GM12878 (cell line): ENCODE results near the gene KLHL25. TPM values are rescaled to one million over a fixed set of nuclear protein-coding genes. Genes with fewer than 3 reads are reported as not detected.

Source experiments
- ATAC-seq: fragments of 200-7000 bp; cut with Tn5 transposase; 3 replicates; pipeline ENCODE4 v1.9.1; 2020; ENCODE audit warnings: mild to moderate bottlenecking, moderate library complexity
- BruUV-seq: library from RNA; stranded (reverse); fragments of 400-500 nt; replicated peaks from 2 replicates; lab custom pipeline; 2021; lab: Mats Ljungman, UMichigan
- CTCF ChIA-PET: fragments of 300-600 bp; sonication (Branson Sonifier 250); formaldehyde crosslinking; extraction: SDS; loops from one replicate; lab custom pipeline; 2021; ENCODE audit warnings: inconsistent platforms; lab: Yijun Ruan, JAX
- POLR2A ChIA-PET: fragments of 350-600 bp; formaldehyde crosslinking; extraction: SDS; loops from one replicate; lab custom pipeline; 2021; ENCODE audit warnings: inconsistent platforms; lab: Charles Lee
- RAD21 ChIA-PET: fragments of 300-600 bp; sonication (Branson Sonifier 250); formaldehyde crosslinking; loops from one replicate; lab custom pipeline; 2023; ENCODE audit warnings: antibody characterized with exemption; ENCODE audit not compliant: unreplicated experiment; lab: Charles Lee
- SMC1A ChIA-PET: fragments of 300-600 bp; sonication (Branson Sonifier 250); formaldehyde crosslinking; loops from one replicate; lab custom pipeline; 2023; ENCODE audit not compliant: unreplicated experiment, uncharacterized antibody; lab: Charles Lee
- DNase-seq: peaks from one replicate; pipeline ENCODE4 v3.0.0-alpha.2; 2011; ENCODE audit warnings: low read depth, low spot score
- FAIRE-seq: peaks from 3 replicates; lab custom pipeline; 2011; peaks lifted over from hg19 to GRCh38; lab: Jason Lieb, UNC
- H2AFZ ChIP-seq: 2 replicates; pipeline ENCODE4 v1.6.0; 2011; ENCODE audit warnings: low read depth, low read length, control low read depth; ENCODE audit not compliant: control insufficient read depth
- H3K27ac ChIP-seq: 2 replicates; pipeline ENCODE4 v1.5.1; 2011; ENCODE audit warnings: control low read depth; ENCODE audit not compliant: control insufficient read depth, insufficient read depth
- H3K27me3 ChIP-seq, 2 experiments: replicated peaks in 1 of 2; 2 replicates each; pipeline versions ENCODE4 v1.6.0 to v1.6.1; 2011; ENCODE audit warnings: low read length in 1 of 2; ENCODE audit not compliant: control insufficient read depth in 2 of 2, insufficient read depth in 2 of 2
- H3K36me3 ChIP-seq, 2 experiments: 2 replicates each; pipeline ENCODE4 v1.5.1; 2011; ENCODE audit warnings: low read length in 1 of 2; ENCODE audit not compliant: control insufficient read depth in 2 of 2, insufficient read depth in 2 of 2
- H3K4me1 ChIP-seq: 2 replicates; pipeline ENCODE4 v1.6.1; 2011; ENCODE audit warnings: mild to moderate bottlenecking, low read length, moderate library complexity, mixed read lengths; ENCODE audit not compliant: control insufficient read depth, insufficient read depth
- H3K4me2 ChIP-seq: 2 replicates; pipeline ENCODE4 v1.6.0; 2011; ENCODE audit warnings: control low read depth; ENCODE audit not compliant: control insufficient read depth, insufficient read depth
- H3K4me3 ChIP-seq: fragments of 200-600 bp; sonication (generic); 2 replicates; pipeline ENCODE4 v1.5.1; 2016
- H3K79me2 ChIP-seq: 2 replicates; pipeline ENCODE4 v1.6.0; 2011; ENCODE audit warnings: low read length; ENCODE audit not compliant: control insufficient read depth, insufficient read depth
- H3K9ac ChIP-seq: 2 replicates; pipeline ENCODE4 v1.8.0; 2011; ENCODE audit warnings: low read length, control low read depth, mixed read lengths; ENCODE audit not compliant: control insufficient read depth, insufficient read depth
- H3K9me3 ChIP-seq: replicated peaks from 3 replicates; pipeline ENCODE4 v1.5.1; 2011; ENCODE audit warnings: mild to moderate bottlenecking, low read length; ENCODE audit not compliant: control insufficient read depth, insufficient read depth
- H4K20me1 ChIP-seq: 2 replicates; pipeline ENCODE4 v1.6.0; 2011; ENCODE audit not compliant: control insufficient read depth, insufficient read depth
- CREM ChIP-seq: IDR thresholded peaks from 2 replicates; pipeline ENCODE4 v1.6.1; 2014; ENCODE audit warnings: antibody characterized with exemption, low read depth
- ESRRA ChIP-seq: IDR thresholded peaks from 2 replicates; pipeline ENCODE4 v1.6.1; 2012; ENCODE audit warnings: mild to moderate bottlenecking, low read length, improper control_type of control experiment
- HCFC1 ChIP-seq: fragments of 150-350 bp; IDR thresholded peaks from 2 replicates; pipeline ENCODE4 v1.6.1; 2014; ENCODE audit warnings: low read length
- IKZF1 ChIP-seq: fragments of 450-650 bp; conservative IDR thresholded peaks from 2 replicates; pipeline ENCODE4 v1.6.1; 2017; ENCODE audit warnings: antibody characterized with exemption, mild to moderate bottlenecking
- MTA3 ChIP-seq: IDR thresholded peaks from 2 replicates; pipeline ENCODE4 v1.6.1; 2012; ENCODE audit warnings: low read length, inconsistent platforms, borderline replicate concordance
- PML ChIP-seq: IDR thresholded peaks from 2 replicates; pipeline ENCODE4 v1.6.1; 2012; ENCODE audit warnings: low read length, inconsistent platforms
- SIN3A ChIP-seq: IDR thresholded peaks from 2 replicates; pipeline ENCODE4 v1.6.1; 2012; ENCODE audit warnings: low read depth, low read length, improper control_type of control experiment
- YY1 ChIP-seq: IDR thresholded peaks from 2 replicates; pipeline ENCODE4 v1.6.1; 2011; ENCODE audit warnings: low read depth, mild to moderate bottlenecking, low read length
- ZNF217 ChIP-seq: fragments of 450-650 bp; IDR thresholded peaks from 2 replicates; pipeline ENCODE4 v1.6.1; 2017; ENCODE audit warnings: antibody characterized with exemption, mild to moderate bottlenecking
- WGBS: methylation state at CpG from one replicate; pipeline ENCODE4 v1.1.6; 2016; ENCODE audit warnings: low lambda C conversion rate; ENCODE audit not compliant: insufficient replicate concordance, insufficient coverage; ENCODE audit errors: missing lambda C conversion rate; 5-methylcytosine and 5-hydroxymethylcytosine counted together
- in situ Hi-C: fragments of 300-500 bp; cut with MboI; formaldehyde crosslinking; loops from 9 replicates; pipeline ENCODE4 v1.14.3; 2018; ENCODE audit warnings: mixed read lengths
- intact Hi-C: fragments of 100-400 bp; cut with micrococcal nuclease; formaldehyde crosslinking; loops from one replicate; pipeline ENCODE4 v1.14.2; 2022; ENCODE audit not compliant: unreplicated experiment
- polyA plus RNA-seq, 11 experiments: library from polyadenylated mRNA; depleted of rRNA in 4 of 11; unstranded in 6 of 11; stranded (reverse) in 5 of 11; fragments of >200 nt; fragmentation: Nextera tagmentation in 4 of 11; fragmentation: Illumina TruSeq in 1 of 11; extraction: Ambion mirVana in 4 of 11; extraction: Trizol in 1 of 11; gene quantifications; 1 replicate in 1 of 11; 2 replicates in 10 of 11; pipeline versions ENCODE4 v1.2.1 to v1.2.3, GENCODE V29; 2011 to 2016; ENCODE audit warnings: inconsistent platforms in 2 of 11, missing spikeins in 2 of 11, low read depth in 1 of 11
- total RNA-seq, 4 experiments: library from RNA; depleted of rRNA in 3 of 4; stranded (reverse); fragments of >200 nt in 3 of 4; fragmentation: Illumina TruSeq in 1 of 4; extraction: Trizol in 1 of 4; gene quantifications; 2 replicates each; pipeline versions ENCODE4 v1.2.1 to v1.2.3, GENCODE V29; 2013 to 2021
- TF ChIP-seq, protein P1 (sequence below): fragments of 450-650 bp; formaldehyde crosslinking; IDR thresholded peaks from 2 replicates; pipeline ENCODE4 v1.5.0; 2022; ENCODE audit warnings: mild to moderate bottlenecking, missing genetic modification characterization

Gene KLHL25
- total and polyA plus RNA-seq, 10 of the 15 experiments (the other 5 are each of a cell fraction or from before 2014, with no cell fraction given) = 0.04 to 3.0 (median 2.1) TPM; not detected in 1

DNA sequence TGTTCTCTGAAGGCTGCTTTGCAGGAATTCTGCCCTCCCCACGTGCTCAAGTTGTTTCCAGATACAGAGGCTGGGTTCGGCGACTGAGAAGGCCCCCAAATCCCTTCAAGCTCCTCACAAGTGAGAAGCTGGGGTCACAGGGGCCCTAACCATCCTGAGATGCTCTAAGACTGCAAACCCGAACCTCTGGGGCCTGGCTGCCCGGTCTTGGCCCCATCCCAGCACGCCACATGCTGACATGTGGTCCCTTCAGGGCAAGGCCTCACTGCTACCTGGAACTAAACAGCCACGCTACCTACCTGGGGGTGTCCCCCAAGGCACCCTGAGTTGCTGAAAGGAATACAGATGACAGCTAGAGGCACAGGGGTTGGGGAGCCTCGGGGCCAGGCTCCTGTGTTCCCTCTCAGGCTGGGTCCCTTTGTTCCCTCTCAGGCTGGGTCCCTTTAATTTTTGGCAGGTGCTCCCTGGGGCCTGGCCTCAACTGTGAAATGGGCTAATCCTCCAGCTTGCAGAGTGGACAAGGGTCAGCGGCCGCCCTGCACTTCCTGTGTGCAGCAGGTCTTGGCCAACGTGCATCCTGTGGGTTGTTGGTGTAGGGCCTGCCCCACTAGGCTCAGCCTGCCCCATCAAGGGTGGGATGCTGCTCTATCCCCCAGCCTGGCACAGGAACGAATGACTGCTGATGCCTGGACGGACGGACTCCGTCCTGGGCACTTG lies 32.5 kb downstream of the KLHL25 start:
- Histone ChIP-seq H3K27me3 (no peaks in the 10 kb centered on the region), H3K36me3 (no peaks in the 10 kb centered on the region), H3K4me2 (no peak overlapping the region), H3K4me3 (no peak overlapping the region), H3K9me3 (no peaks in the 10 kb centered on the region), H4K20me1 (no peaks in the 10 kb centered on the region), H2AFZ (no peak overlapping the region), H3K79me2 (no peaks in the 10 kb centered on the region), H3K9ac (no peak overlapping the region), H3K4me1 (no peaks in the 10 kb centered on the region), H3K27ac (no peak overlapping the region)
- FAIRE-seq (no peak), DNase-seq (no peak), ATAC-seq (no peak)
- intact Hi-C loops = no loop called here
- 76% methylated on average over 15 of the region's 15 CpGs for WGBS
- SMC1A ChIA-PET = no interaction called here
- in situ Hi-C loops = no loop called here
- RAD21 ChIA-PET = no interaction called here
- CTCF ChIA-PET = no interaction called here
- TF ChIP-seq ESRRA (no peak), PML (no peak), ZNF217 (no peak), HCFC1 (no peak), YY1 (no peak), IKZF1 (no peak), SIN3A (no peak), CREM (no peak), MTA3 (no peak)
- TF ChIP-seq, protein P1, sequence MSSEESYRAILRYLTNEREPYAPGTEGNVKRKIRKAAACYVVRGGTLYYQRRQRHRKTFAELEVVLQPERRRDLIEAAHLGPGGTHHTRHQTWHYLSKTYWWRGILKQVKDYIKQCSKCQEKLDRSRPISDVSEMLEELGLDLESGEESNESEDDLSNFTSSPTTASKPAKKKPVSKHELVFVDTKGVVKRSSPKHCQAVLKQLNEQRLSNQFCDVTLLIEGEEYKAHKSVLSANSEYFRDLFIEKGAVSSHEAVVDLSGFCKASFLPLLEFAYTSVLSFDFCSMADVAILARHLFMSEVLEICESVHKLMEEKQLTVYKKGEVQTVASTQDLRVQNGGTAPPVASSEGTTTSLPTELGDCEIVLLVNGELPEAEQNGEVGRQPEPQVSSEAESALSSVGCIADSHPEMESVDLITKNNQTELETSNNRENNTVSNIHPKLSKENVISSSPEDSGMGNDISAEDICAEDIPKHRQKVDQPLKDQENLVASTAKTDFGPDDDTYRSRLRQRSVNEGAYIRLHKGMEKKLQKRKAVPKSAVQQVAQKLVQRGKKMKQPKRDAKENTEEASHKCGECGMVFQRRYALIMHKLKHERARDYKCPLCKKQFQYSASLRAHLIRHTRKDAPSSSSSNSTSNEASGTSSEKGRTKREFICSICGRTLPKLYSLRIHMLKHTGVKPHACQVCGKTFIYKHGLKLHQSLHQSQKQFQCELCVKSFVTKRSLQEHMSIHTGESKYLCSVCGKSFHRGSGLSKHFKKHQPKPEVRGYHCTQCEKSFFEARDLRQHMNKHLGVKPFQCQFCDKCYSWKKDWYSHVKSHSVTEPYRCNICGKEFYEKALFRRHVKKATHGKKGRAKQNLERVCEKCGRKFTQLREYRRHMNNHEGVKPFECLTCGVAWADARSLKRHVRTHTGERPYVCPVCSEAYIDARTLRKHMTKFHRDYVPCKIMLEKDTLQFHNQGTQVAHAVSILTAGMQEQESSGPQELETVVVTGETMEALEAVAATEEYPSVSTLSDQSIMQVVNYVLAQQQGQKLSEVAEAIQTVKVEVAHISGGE (CRISPR knock-in tag) = no peak
- BruUV-seq = no TSS peak
- POLR2A ChIA-PET = no interaction called here
